GM23338 (cell line): ENCODE measurements around the gene HK1. TPM values are rescaled to one million over a fixed set of nuclear protein-coding genes. Genes with fewer than 3 reads are reported as not detected.

ENCODE experiments used
- ATAC-seq: fragments of 200-7000 bp; cut with Tn5 transposase; 3 replicates; pipeline ENCODE4 v1.9.1; 2020
- DNase-seq: peaks from one replicate; pipeline ENCODE4 v3.0.0-alpha.2; 2015; ENCODE audit warnings: low spot score
- H2AFZ ChIP-seq: fragments of 200-600 bp; sonication (generic); 2 replicates; pipeline ENCODE4 v1.8.0; 2016; ENCODE audit warnings: antibody characterized with exemption, mild to moderate bottlenecking, moderate library complexity
- H3F3A ChIP-seq: fragments of 200-600 bp; sonication (generic); replicated peaks from 2 replicates; pipeline ENCODE4 v1.8.0; 2017; ENCODE audit warnings: antibody characterized with exemption, mixed run types, low read depth
- H3K27ac ChIP-seq: fragments of 200-600 bp; sonication (generic); 2 replicates; pipeline ENCODE4 v1.6.1; 2016; ENCODE audit warnings: low read depth
- H3K27me3 ChIP-seq: fragments of 200-600 bp; sonication (generic); 2 replicates; pipeline ENCODE4 v1.8.0; 2016; ENCODE audit warnings: mild to moderate bottlenecking, mixed run types, moderate library complexity; ENCODE audit not compliant: insufficient read depth
- H3K36me3 ChIP-seq: fragments of 200-600 bp; sonication (generic); 2 replicates; pipeline ENCODE4 v1.8.0; 2016; ENCODE audit warnings: mild to moderate bottlenecking; ENCODE audit not compliant: insufficient read depth
- H3K4me1 ChIP-seq: fragments of 200-600 bp; sonication (generic); 2 replicates; pipeline ENCODE4 v1.8.0; 2016; ENCODE audit warnings: mild to moderate bottlenecking, moderate library complexity; ENCODE audit not compliant: insufficient read depth
- H3K4me2 ChIP-seq: fragments of 200-600 bp; sonication (generic); 2 replicates; pipeline ENCODE4 v1.7.1; 2017; ENCODE audit warnings: mixed run types
- H3K4me3 ChIP-seq: fragments of 200-600 bp; sonication (generic); 2 replicates; pipeline ENCODE4 v1.6.1; 2016; ENCODE audit warnings: mixed run types
- H3K79me2 ChIP-seq: fragments of 200-600 bp; sonication (generic); replicated peaks from 2 replicates; pipeline ENCODE4 v1.8.0; 2017; ENCODE audit warnings: mild to moderate bottlenecking; ENCODE audit not compliant: insufficient read depth
- H3K9me2 ChIP-seq: fragments of 200-600 bp; sonication (generic); 2 replicates; pipeline ENCODE4 v1.8.0; 2017; ENCODE audit not compliant: insufficient read depth
- H4K20me1 ChIP-seq: fragments of 200-600 bp; sonication (generic); replicated peaks from 2 replicates; pipeline ENCODE4 v1.8.0; 2017; ENCODE audit warnings: mild to moderate bottlenecking; ENCODE audit not compliant: insufficient read depth
- H3K27ac Mint-ChIP-seq: 2 replicates; pipeline ENCODE4 v1.8.0; 2020; ENCODE audit warnings: inconsistent platforms, mild to moderate bottlenecking, moderate library complexity, mixed read lengths
- H3K27me3 Mint-ChIP-seq: 3 replicates; pipeline ENCODE4 v1.8.0; 2022; ENCODE audit warnings: low read depth, mild to moderate bottlenecking, moderate library complexity, mixed read lengths, inconsistent platforms; ENCODE audit not compliant: insufficient read depth, poor library complexity
- H3K36me3 Mint-ChIP-seq: 3 replicates; pipeline ENCODE4 v1.8.0; 2021; ENCODE audit warnings: low read depth, mild to moderate bottlenecking, inconsistent platforms, moderate library complexity, mixed read lengths
- H3K4me1 Mint-ChIP-seq: 3 replicates; pipeline ENCODE4 v1.8.0; 2020; ENCODE audit warnings: mild to moderate bottlenecking, inconsistent platforms, mixed read lengths
- H3K4me3 Mint-ChIP-seq: 3 replicates; pipeline ENCODE4 v1.8.0; 2021; ENCODE audit warnings: moderate library complexity, mild to moderate bottlenecking, inconsistent platforms, mixed read lengths
- H3K9me3 Mint-ChIP-seq: 3 replicates; pipeline ENCODE4 v1.8.0; 2020; ENCODE audit warnings: moderate library complexity, mild to moderate bottlenecking, inconsistent platforms, mixed read lengths
- EZH2phosphoT487 ChIP-seq: fragments of 200-600 bp; sonication (generic); IDR thresholded peaks from one replicate; pipeline ENCODE4 v1.8.1; 2018; ENCODE audit warnings: antibody characterized with exemption; ENCODE audit not compliant: unreplicated experiment
- NANOG ChIP-seq: IDR thresholded peaks from 2 replicates; pipeline ENCODE4 v1.6.1; 2016; ENCODE audit warnings: antibody characterized with exemption, borderline replicate concordance
- ZNF114 ChIP-seq: fragments of 250-450 bp; sonication (Bioruptor Pico); IDR thresholded peaks from 2 replicates; pipeline ENCODE4 v1.5.0; 2020; ENCODE audit warnings: mild to moderate bottlenecking, moderate library complexity
- ZNF331 ChIP-seq: fragments of 250-450 bp; sonication (Bioruptor Pico); IDR thresholded peaks from 2 replicates; pipeline ENCODE4 v1.5.0; 2020; ENCODE audit warnings: low read depth, mild to moderate bottlenecking, moderate library complexity
- polyA plus RNA-seq: library from polyadenylated mRNA; unstranded; fragments of >200 nt; fragmentation: Nextera tagmentation; extraction: Ambion mirVana; gene quantifications from 2 replicates; pipeline ENCODE4 v1.2.1, GENCODE V29; 2016
- total RNA-seq: library from RNA; depleted of rRNA; stranded (reverse); fragments of >200 nt; shearing (Covaris generic); gene quantifications from 2 replicates; pipeline ENCODE4 v1.2.3, GENCODE V29; 2014
- TF ChIP-seq, protein P1 (sequence below): fragments of 250-450 bp; sonication (Bioruptor Pico); IDR thresholded peaks from 2 replicates; pipeline ENCODE4 v1.5.0; 2020; ENCODE audit warnings: mild to moderate bottlenecking, moderate library complexity
- TF ChIP-seq, protein P2 (sequence below): IDR thresholded peaks from one replicate; pipeline ENCODE4 v1.6.1; 2018; ENCODE audit warnings: antibody characterized with exemption; ENCODE audit not compliant: unreplicated experiment

The HK1 gene
- total and polyA plus RNA-seq, 2 experiments from 2014 or later: 76.6 to 229 TPM

DNA sequence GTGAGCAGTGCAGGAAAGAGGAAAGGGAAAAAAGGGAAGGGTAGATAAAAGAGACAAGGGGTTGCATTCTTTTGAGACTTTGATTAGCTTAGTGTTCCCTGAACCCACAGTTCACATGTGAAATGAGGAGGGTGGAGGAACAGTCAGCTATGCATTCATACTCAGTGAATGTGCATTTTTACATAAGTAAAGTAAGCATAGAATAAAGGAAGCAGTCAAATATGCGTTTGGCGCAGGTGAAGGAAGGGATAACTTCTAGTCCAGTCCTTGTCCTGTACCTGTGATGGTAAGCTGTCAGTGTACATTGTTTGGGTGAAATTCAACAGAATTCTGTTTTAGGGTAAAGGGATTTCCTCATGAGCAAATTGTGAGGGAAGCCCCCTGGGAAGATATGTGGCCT is 28.1 kb downstream of the HK1 start (continued):
- TF ChIP-seq, protein P1, sequence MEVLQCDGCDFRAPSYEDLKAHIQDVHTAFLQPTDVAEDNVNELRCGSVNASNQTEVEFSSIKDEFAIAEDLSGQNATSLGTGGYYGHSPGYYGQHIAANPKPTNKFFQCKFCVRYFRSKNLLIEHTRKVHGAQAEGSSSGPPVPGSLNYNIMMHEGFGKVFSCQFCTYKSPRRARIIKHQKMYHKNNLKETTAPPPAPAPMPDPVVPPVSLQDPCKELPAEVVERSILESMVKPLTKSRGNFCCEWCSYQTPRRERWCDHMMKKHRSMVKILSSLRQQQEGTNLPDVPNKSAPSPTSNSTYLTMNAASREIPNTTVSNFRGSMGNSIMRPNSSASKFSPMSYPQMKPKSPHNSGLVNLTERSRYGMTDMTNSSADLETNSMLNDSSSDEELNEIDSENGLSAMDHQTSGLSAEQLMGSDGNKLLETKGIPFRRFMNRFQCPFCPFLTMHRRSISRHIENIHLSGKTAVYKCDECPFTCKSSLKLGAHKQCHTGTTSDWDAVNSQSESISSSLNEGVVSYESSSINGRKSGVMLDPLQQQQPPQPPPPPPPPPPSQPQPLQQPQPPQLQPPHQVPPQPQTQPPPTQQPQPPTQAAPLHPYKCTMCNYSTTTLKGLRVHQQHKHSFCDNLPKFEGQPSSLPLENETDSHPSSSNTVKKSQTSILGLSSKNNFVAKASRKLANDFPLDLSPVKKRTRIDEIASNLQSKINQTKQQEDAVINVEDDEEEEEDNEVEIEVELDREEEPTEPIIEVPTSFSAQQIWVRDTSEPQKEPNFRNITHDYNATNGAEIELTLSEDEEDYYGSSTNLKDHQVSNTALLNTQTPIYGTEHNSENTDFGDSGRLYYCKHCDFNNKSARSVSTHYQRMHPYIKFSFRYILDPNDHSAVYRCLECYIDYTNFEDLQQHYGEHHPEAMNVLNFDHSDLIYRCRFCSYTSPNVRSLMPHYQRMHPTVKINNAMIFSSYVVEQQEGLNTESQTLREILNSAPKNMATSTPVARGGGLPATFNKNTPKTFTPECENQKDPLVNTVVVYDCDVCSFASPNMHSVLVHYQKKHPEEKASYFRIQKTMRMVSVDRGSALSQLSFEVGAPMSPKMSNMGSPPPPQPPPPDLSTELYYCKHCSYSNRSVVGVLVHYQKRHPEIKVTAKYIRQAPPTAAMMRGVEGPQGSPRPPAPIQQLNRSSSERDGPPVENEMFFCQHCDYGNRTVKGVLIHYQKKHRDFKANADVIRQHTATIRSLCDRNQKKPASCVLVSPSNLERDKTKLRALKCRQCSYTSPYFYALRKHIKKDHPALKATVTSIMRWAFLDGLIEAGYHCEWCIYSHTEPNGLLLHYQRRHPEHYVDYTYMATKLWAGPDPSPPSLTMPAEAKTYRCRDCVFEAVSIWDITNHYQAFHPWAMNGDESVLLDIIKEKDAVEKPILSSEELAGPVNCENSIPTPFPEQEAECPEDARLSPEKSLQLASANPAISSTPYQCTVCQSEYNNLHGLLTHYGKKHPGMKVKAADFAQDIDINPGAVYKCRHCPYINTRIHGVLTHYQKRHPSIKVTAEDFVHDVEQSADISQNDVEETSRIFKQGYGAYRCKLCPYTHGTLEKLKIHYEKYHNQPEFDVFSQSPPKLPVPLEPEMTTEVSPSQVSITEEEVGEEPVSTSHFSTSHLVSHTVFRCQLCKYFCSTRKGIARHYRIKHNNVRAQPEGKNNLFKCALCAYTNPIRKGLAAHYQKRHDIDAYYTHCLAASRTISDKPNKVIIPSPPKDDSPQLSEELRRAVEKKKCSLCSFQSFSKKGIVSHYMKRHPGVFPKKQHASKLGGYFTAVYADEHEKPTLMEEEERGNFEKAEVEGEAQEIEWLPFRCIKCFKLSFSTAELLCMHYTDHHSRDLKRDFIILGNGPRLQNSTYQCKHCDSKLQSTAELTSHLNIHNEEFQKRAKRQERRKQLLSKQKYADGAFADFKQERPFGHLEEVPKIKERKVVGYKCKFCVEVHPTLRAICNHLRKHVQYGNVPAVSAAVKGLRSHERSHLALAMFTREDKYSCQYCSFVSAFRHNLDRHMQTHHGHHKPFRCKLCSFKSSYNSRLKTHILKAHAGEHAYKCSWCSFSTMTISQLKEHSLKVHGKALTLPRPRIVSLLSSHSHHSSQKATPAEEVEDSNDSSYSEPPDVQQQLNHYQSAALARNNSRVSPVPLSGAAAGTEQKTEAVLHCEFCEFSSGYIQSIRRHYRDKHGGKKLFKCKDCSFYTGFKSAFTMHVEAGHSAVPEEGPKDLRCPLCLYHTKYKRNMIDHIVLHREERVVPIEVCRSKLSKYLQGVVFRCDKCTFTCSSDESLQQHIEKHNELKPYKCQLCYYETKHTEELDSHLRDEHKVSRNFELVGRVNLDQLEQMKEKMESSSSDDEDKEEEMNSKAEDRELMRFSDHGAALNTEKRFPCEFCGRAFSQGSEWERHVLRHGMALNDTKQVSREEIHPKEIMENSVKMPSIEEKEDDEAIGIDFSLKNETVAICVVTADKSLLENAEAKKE: no peak

DNA sequence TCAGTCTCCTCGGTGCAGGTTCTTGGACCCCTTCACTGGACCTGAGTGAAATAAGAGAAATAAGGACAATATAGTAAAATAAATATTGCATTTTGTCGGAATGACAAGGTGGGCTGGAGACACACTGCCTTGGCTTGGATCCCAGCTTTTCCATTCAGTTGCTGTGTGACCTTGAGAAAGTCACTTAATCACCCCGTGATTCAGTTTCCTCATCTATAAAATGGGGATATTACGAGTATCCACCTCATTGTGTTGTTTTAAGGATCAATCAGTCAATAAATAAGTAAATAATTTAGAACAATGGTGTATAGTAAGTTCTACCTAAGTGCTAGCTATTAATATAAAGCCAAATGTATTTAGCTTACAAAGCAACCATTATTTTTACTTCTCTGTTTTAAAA is 29.1 kb downstream of the HK1 start:
- no peak overlapping the region for H3K4me2 ChIP-seq
- ATAC-seq (no peak), DNase-seq (no peak)
- H4K20me1 ChIP-seq: no peaks in the 10 kb centered on the region
- Mint-ChIP-seq H3K4me1 (peaks cover 11% of the 10 kb centered on the region), H3K36me3 (peaks cover 7% of the 10 kb centered on the region; the same call in 1 of the 3 replicates), H3K9me3 (peaks cover 7% of the 10 kb centered on the region; the same call in 2 of the 3 replicates), H3K27ac (no peak overlapping the region), H3K4me3 (no peak overlapping the region), H3K27me3 (peaks cover 6% of the 10 kb centered on the region)
- H2AFZ ChIP-seq: peak overlapping the region; percentile 78; the same call in 1 of the 2 replicates
- H3K79me2 ChIP-seq: no peaks in the 10 kb centered on the region
- no peak overlapping the region for H3K27ac ChIP-seq
- H3K27me3 ChIP-seq: no peaks in the 10 kb centered on the region
- no peaks in the 10 kb centered on the region for H3K36me3 ChIP-seq
- peaks cover 22% of the 10 kb centered on the region for H3K4me1 ChIP-seq
- 0 out of 2 replicates have a peak, but pooled peaks cover 3% of the 10 kb centered on the region for H3F3A ChIP-seq
- no peaks in the 10 kb centered on the region; the same call in 1 of the 2 replicates for H3K9me2 ChIP-seq
- H3K4me3 ChIP-seq: no peak overlapping the region
- TF ChIP-seq ZNF114: no peak
- no peak for TF ChIP-seq ZNF331 (CRISPR knock-in tag)
- TF ChIP-seq, protein P2, sequence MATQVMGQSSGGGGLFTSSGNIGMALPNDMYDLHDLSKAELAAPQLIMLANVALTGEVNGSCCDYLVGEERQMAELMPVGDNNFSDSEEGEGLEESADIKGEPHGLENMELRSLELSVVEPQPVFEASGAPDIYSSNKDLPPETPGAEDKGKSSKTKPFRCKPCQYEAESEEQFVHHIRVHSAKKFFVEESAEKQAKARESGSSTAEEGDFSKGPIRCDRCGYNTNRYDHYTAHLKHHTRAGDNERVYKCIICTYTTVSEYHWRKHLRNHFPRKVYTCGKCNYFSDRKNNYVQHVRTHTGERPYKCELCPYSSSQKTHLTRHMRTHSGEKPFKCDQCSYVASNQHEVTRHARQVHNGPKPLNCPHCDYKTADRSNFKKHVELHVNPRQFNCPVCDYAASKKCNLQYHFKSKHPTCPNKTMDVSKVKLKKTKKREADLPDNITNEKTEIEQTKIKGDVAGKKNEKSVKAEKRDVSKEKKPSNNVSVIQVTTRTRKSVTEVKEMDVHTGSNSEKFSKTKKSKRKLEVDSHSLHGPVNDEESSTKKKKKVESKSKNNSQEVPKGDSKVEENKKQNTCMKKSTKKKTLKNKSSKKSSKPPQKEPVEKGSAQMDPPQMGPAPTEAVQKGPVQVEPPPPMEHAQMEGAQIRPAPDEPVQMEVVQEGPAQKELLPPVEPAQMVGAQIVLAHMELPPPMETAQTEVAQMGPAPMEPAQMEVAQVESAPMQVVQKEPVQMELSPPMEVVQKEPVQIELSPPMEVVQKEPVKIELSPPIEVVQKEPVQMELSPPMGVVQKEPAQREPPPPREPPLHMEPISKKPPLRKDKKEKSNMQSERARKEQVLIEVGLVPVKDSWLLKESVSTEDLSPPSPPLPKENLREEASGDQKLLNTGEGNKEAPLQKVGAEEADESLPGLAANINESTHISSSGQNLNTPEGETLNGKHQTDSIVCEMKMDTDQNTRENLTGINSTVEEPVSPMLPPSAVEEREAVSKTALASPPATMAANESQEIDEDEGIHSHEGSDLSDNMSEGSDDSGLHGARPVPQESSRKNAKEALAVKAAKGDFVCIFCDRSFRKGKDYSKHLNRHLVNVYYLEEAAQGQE: no peak
- TF ChIP-seq EZH2phosphoT487: no peak
- no peak for TF ChIP-seq NANOG
- TF ChIP-seq, protein P1: no peak
